DOHH2 (cell line): Measurements from ENCODE around the gene KCNMA1.

ENCODE experiments used
- H3F3A ChIP-seq: fragments of 200-600 bp; sonication (generic), shearing (Covaris generic); 2 replicates; pipeline ENCODE4 v1.6.0; 2016; ENCODE audit warnings: antibody characterized with exemption, mild to moderate bottlenecking; ENCODE audit not compliant: control insufficient read depth, insufficient read depth
- H3K27ac ChIP-seq: fragments of 200-600 bp; sonication (generic); 2 replicates; pipeline ENCODE4 v1.5.1; 2014; ENCODE audit warnings: low read depth, mild to moderate bottlenecking, low read length, moderate library complexity
- H3K27me3 ChIP-seq: fragments of 200-600 bp; sonication (generic); 2 replicates; pipeline ENCODE4 v1.6.1; 2014; ENCODE audit warnings: mild to moderate bottlenecking, low read length, mixed read lengths; ENCODE audit not compliant: control insufficient read depth
- H3K36me3 ChIP-seq: fragments of 200-600 bp; sonication (generic); 2 replicates; pipeline ENCODE4 v1.6.1; 2014; ENCODE audit warnings: mild to moderate bottlenecking, low read length, moderate library complexity, mixed read lengths; ENCODE audit not compliant: control insufficient read depth
- H3K4me1 ChIP-seq: fragments of 200-600 bp; sonication (generic); 2 replicates; pipeline ENCODE4 v1.6.1; 2014; ENCODE audit warnings: mild to moderate bottlenecking, low read length, mixed read lengths; ENCODE audit not compliant: control insufficient read depth
- H3K4me2 ChIP-seq: fragments of 200-600 bp; sonication (generic); 2 replicates; pipeline ENCODE4 v1.6.0; 2014; ENCODE audit warnings: mild to moderate bottlenecking, low read length, moderate library complexity
- H3K4me3 ChIP-seq: fragments of 200-600 bp; sonication (generic); 2 replicates; pipeline ENCODE4 v1.5.1; 2014; ENCODE audit warnings: mild to moderate bottlenecking, low read length, mixed read lengths
- H3K79me2 ChIP-seq: fragments of 200-600 bp; sonication (generic); 2 replicates; pipeline ENCODE4 v1.6.1; 2014; ENCODE audit warnings: mild to moderate bottlenecking, low read length, mixed read lengths; ENCODE audit not compliant: control insufficient read depth
- H3K9me2 ChIP-seq: fragments of 200-600 bp; sonication (generic); replicated peaks from 2 replicates; pipeline ENCODE4 v1.6.1; 2014; ENCODE audit warnings: mild to moderate bottlenecking, low read length, mixed read lengths; ENCODE audit not compliant: control insufficient read depth
- H3K9me3 ChIP-seq: fragments of 200-600 bp; sonication (generic); 2 replicates; pipeline ENCODE4 v1.6.1; 2014; ENCODE audit warnings: antibody characterized with exemption, low read length, mixed read lengths; ENCODE audit not compliant: control insufficient read depth, insufficient read depth
- H4K20me1 ChIP-seq: fragments of 200-600 bp; sonication (generic); 2 replicates; pipeline ENCODE4 v1.6.0; 2014; ENCODE audit warnings: low read depth, mild to moderate bottlenecking, antibody characterized with exemption, low read length, moderate library complexity; ENCODE audit not compliant: control insufficient read depth, insufficient read depth
- EZH2phosphoT487 ChIP-seq: fragments of 200-600 bp; sonication (generic); IDR thresholded peaks from 2 replicates; pipeline ENCODE4 v1.6.1; 2017; ENCODE audit warnings: borderline replicate concordance, mild to moderate bottlenecking, antibody characterized with exemption, low read length, moderate library complexity, mixed read lengths
- TF ChIP-seq, protein P1 (sequence below): fragments of 200-600 bp; sonication (generic); IDR thresholded peaks from one replicate; pipeline ENCODE4 v1.5.1; 2014; ENCODE audit warnings: antibody characterized with exemption, mild to moderate bottlenecking, low read depth, low read length; ENCODE audit not compliant: poor library complexity, severe bottlenecking

The KCNMA1 gene

DNA sequence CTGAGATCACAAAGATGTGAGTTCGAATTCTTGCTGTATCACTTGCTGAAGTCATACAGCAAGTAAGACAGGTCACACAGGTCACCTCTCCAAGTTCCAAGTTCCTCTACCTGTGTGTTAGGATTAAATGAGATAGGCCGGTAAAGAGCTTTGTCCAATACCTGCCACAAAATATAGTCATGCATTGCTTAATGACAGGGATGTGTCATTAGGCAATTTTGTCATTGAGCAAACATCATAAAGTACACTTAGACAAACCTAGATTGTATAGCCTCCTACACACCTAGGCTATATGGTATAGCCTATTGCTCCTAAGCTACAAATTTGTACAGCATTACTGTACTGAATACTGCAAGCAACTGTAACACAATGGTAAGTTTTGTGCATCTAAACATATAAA is 469.4 kb downstream of the KCNMA1 start:
- TF ChIP-seq, protein P1, sequence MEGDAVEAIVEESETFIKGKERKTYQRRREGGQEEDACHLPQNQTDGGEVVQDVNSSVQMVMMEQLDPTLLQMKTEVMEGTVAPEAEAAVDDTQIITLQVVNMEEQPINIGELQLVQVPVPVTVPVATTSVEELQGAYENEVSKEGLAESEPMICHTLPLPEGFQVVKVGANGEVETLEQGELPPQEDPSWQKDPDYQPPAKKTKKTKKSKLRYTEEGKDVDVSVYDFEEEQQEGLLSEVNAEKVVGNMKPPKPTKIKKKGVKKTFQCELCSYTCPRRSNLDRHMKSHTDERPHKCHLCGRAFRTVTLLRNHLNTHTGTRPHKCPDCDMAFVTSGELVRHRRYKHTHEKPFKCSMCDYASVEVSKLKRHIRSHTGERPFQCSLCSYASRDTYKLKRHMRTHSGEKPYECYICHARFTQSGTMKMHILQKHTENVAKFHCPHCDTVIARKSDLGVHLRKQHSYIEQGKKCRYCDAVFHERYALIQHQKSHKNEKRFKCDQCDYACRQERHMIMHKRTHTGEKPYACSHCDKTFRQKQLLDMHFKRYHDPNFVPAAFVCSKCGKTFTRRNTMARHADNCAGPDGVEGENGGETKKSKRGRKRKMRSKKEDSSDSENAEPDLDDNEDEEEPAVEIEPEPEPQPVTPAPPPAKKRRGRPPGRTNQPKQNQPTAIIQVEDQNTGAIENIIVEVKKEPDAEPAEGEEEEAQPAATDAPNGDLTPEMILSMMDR = no peak
- no peak for TF ChIP-seq EZH2phosphoT487
- Histone ChIP-seq H3K4me3 (no peak overlapping the region), H3K4me2 (no peak overlapping the region), H3K79me2 (no peaks in the 10 kb centered on the region), H3K9me2 (no peaks in the 10 kb centered on the region), H4K20me1 (no peaks in the 10 kb centered on the region), H3K4me1 (no peaks in the 10 kb centered on the region), H3K36me3 (no peaks in the 10 kb centered on the region), H3K27me3 (peaks cover 8% of the 10 kb centered on the region; the same call in 1 of the 2 replicates), H3K27ac (no peak overlapping the region), H3F3A (no peaks in the 10 kb centered on the region), H3K9me3 (no peaks in the 10 kb centered on the region)

GRCh38 chr10:77165445-77166208 is 472.0 kb downstream of the KCNMA1 start:
- no peaks in the 10 kb centered on the region for H3K9me3 ChIP-seq
- H4K20me1 ChIP-seq = no peaks in the 10 kb centered on the region
- H3K9me2 ChIP-seq = no peaks in the 10 kb centered on the region
- peaks cover 8% of the 10 kb centered on the region; the same call in 1 of the 2 replicates for H3K27me3 ChIP-seq
- no peaks in the 10 kb centered on the region for H3K36me3 ChIP-seq
- H3K4me3 ChIP-seq = no peak overlapping the region
- no peaks in the 10 kb centered on the region for H3K4me1 ChIP-seq
- no peak overlapping the region for H3K27ac ChIP-seq
- H3K4me2 ChIP-seq = peak overlapping the region; percentile 36
- H3K79me2 ChIP-seq = no peaks in the 10 kb centered on the region
- TF ChIP-seq, protein P1 = peak; percentile 80
- TF ChIP-seq EZH2phosphoT487 = no peak
- no peaks in the 10 kb centered on the region for H3F3A ChIP-seq

- Histone ChIP-seq H3K27ac (no peak overlapping the region), H3K4me1 (no peaks in the 10 kb centered on the region), H3F3A (no peaks in the 10 kb centered on the region), H4K20me1 (no peaks in the 10 kb centered on the region), H3K4me2 (no peak overlapping the region), H3K79me2 (no peaks in the 10 kb centered on the region), H3K36me3 (no peaks in the 10 kb centered on the region), H3K9me2 (no peaks in the 10 kb centered on the region), H3K4me3 (no peak overlapping the region), H3K27me3 (peaks cover 8% of the 10 kb centered on the region; the same call in 1 of the 2 replicates), H3K9me3 (no peaks in the 10 kb centered on the region)
- TF ChIP-seq, protein P1 = no peak
- TF ChIP-seq EZH2phosphoT487 = no peak
Observed at GRCh38 chr10:77164616-77165311, 472.8 kb downstream of the KCNMA1 start.
